NAMALWA (cell line): ENCODE data around the gene TUBGCP2.

Source experiments
- DNase-seq: peaks from one replicate; pipeline ENCODE4 v3.0.0-alpha.2; 2015; ENCODE audit warnings: low spot score

Gene TUBGCP2

DNA sequence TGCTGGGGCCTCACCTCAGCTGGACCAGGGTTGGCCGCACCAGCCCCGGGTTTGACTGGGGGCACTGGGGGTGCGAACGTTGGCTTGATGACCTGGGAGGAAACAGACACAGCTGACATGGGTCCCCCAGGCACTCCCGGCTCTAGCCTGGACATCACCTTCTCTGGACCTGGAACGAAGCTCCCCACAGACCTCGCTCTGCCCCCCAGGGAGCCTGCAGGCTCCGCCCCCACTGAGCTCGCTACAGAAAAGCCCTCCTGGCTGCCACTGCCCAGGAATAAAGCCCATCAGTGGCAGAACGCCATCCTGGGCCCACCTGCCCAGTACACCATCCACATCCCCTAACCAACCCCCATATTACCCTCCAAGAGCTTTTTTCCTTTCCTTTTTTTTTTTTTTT, 45.0 kb downstream of the TUBGCP2 start:
- no peak for DNase-seq

DNA sequence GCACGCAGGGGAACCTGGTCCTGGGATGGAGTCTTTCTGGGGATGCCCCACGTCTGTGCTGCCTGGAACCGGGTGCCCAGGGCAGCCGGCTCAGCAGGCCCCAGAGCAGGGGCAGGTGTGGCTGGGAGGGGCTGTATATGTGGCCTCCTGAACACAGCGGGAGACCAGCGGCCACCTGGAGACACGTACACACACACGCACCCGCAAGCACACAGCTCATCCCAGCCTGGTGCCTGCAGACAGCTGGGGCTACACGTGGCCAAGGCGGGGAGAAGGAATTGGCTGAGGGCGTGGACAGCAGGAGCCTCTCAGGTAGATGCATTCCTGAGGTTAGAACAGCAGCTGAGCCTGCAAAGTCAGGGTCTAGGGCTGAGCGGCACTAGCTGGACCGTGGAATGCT, 46.0 kb downstream of the TUBGCP2 start:
- DNase-seq: no peak

DNA sequence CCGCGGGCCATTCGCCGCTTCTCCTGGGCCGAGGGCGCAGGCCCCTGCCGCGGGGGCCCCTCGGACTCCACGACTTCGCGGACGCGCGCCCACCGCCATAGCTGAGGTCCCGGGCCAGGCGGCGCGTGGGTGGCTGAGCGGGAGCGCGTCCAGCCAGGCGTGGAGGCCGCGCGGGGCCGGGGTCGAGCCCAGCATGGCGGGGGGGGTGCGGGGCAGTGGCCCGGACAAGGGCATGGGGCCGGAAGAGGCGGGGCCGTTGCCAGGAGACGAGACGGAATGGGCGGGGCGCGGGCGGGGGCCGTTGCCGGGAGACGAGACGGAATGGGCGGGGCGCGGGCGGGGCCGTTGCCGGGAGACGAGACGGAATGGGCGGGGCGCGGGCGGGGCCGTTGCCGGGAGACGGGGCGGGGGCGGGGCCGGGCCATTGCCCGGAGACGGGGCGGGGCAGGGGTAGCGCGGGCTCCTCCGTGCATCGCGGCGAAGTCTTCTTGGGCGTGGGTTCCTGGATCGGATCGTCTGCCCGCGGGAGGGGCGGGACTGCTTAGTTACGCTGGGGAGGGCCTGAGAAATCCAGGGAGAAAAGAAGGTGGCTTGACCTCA, 46.8 kb downstream of the TUBGCP2 start:
- DNase-seq: peak; percentile 73

- DNase-seq: peak; percentile 83
Measured at GRCh38 chr10:133260895-133261725, 47.6 kb downstream of the TUBGCP2 start.

DNA sequence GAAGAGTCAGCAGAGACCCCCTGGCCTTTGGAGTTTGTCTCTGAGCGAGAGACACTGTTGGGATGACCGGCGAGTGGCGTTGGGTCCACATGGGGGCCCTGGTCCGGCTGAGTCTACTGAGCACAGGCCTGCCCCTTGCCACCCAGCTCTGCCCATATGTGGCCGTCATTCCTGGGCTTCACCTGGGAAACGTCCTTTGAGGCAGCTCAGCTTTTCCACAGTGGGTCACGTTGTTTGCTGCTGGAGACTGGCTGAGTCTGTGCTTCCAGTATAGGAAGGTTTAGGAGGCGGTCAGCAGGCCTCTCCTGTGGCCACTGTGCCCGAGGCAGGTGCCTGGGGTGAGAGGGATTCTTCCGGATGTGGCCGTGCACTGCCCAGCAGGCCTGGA, 49.1 kb downstream of the TUBGCP2 start:
- DNase-seq: no peak

DNA sequence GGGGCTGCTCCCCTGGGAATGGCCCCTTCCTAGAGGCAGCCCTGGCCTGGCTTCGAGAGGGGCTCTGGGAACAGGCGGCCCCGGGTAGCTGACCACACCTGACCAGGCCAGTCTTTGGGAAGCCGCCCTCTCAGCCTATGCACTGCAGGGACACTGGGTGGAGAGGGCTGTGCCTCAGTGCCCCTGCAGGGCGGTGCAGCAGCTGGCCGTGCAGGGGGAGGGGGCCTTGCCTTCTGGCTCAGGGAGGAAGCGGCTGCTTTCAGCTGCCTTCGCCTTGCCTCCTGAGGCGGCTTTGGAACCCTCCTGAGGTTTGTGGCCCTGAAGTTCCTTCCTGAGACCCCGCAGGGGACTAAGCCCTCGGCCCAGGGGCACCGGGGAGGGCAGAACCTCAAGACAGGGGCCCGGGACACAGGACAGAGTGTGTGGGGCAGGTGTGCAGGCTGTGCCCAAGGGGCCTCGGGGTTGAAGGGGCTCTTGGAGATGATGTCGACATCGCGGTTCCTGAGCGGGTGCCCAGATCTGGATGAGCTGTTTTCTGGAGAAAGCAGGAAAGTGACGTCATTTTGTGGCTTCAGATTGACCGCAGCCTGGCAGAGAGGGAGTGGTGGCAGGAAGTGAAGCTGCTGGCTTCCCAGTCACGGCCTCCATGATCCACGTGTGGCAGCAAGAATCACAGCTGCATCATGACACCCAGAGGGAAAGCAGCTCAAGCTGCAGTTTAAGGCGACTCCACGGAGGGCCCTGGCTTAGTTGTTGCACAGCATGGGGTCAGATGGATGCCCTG, 49.7 kb downstream of the TUBGCP2 start:
- DNase-seq: peak; percentile 59

- DNase-seq: peak; percentile 79
Measured at GRCh38 chr10:133258066-133258817, 50.4 kb downstream of the TUBGCP2 start.

GRCh38 chr10:133257489-133258065, 51.1 kb downstream of the TUBGCP2 start:
- DNase-seq: peak; percentile 62

GRCh38 chr10:133255323-133255722, 53.3 kb downstream of the TUBGCP2 start:
- DNase-seq: no peak

DNA sequence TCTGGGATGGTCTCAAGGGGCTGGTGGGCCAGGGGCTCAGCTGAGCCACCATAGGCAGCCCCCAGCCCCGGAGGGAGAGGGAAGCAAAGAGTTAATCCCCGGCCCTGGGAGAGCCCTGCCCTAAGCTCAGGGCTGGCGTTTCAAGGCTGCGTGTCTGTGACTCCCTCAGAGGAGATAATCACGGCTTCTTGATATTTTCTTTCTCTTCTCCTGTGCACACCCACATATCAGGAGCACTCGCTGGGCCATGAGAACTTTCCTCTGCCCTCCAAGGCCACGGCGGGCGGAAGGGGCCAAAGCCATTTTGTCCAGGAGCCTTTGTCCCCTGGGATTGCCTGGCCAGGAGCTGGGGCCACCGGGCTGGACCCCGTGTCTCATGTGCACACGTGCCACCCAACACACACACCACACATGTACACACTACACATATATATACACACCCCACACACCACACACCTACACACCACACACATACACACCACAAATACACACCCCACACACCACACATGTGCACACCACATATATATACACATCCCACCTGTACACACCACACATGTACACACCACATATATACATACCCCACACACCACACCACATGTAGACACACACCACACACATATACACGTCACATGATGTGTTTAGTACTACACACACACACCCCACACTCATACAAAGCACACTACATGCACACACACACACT, 54.1 kb downstream of the TUBGCP2 start:
- no peak for DNase-seq

DNA sequence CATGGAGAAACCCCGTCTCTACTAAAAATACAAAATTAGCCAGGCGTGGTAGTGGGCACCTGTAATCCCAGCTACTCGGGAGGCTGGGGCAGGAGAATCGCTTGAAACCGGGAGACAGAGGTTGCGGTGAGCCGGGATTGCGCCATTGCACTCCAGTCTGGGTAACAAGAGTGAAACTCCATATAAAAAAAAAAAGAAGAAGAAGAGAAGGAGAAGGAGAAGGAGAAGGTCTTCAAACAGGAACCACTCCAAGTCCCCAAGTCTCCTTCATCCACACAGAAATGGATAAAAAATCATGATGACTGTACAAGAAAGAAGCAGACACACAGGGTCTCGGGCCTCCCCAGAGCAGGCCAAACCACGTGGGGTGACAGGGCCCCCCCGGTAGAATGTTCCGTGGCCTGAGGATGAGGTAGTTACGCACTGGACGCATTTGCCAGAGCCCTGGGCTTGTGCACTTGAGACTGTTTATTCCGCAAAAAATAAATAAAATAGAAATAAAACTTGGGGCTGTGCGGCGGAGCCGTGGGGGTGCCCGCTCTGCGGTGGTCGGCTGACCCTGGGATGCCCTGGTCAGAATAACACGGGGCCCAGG, 55.2 kb downstream of the TUBGCP2 start:
- no peak for DNase-seq

DNA sequence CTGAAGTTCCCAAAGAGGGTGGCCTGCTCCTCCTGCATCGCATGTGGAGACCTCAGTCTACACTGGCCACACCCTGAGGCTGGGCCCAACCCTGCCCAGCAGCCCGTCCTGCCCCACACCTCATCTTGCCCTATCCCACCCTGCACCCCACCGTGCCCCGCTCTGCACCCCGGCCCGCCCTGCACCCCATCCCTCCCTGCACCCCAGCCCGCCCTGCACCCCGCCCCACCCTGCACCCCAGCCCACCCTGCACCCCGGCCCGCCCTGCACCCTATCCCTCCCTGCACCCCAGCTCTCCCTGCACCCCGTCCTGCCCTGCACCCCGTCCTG, 56.5 kb downstream of the TUBGCP2 start:
- no peak for DNase-seq

DNA sequence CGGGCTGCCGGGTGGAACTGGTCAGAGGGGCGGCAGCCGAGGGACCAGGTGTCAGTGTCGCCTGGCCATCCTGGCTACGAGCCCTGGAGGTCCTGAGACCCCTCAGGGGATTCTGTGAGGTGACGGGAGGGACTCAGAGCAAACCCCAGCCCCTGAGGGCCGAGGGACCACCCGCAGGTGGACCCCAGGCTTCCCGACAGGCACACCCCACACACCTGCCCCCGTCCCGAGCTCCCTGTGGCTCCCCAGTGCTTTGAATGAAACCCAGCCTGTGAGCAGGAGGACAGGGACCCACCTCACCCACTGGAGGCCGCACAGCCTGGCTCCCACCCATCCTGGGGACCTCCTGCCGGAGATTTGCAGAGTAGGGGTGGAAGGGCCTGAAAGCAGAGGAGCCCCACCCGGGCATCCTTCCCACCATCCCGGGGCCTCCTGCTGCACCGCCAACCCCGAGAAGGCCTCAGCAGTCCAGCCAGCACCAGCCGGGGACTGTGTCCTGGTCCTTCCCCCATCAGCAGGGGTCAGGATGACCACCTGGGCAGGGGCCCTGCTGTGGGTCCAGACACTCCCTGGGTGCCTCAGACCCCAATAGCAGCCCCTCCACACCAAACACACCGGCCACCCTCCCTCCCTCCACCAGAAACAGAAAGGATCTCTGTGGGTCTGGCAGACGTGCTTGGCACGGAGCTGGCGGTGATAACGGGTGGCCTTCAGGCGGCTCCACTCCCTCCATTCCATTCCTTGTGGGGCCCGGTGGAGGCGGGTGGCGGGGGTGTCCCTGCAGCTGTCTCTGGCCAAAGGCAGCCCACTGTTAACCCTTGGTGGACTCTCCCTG, 57.1 kb downstream of the TUBGCP2 start:
- DNase-seq: no peak

GRCh38 chr10:133249975-133250754, 58.5 kb downstream of the TUBGCP2 start:
- no peak for DNase-seq

GRCh38 chr10:133249094-133249780, 59.4 kb downstream of the TUBGCP2 start:
- DNase-seq: no peak

DNA sequence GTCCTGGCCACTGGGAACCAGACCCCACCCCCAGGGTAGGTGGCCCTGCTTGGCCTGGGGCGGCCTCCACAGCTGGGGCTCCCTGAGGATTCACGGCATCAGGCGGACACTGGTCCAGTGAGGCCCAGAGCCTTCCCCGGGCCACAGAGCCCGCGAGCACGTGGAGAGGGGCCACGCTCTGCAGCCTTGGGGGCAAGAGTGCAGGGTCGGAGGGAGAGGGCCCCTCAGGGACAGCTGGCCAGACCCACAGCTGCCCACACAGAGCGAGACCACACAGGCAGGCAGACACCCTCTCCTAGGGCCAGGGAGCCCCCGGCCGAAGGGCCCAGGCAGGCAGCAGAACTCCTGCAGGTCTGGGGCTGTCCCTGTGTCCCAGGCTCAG, 60.3 kb downstream of the TUBGCP2 start:
- DNase-seq: no peak

- no peak for DNase-seq
Measured at GRCh38 chr10:133247681-133248333, 60.9 kb downstream of the TUBGCP2 start.

GRCh38 chr10:133246236-133246626, 62.4 kb downstream of the TUBGCP2 start:
- DNase-seq: no peak
